Measurements from ENCODE around the gene DNMT3A.

The DNMT3A gene

GRCh38 chr2:25281941-25282340, 59.8 kb downstream of the DNMT3A start:
- Histone ChIP-seq H3K4me3 (ENCODE audit: low read length, poor library complexity, severe bottlenecking) (no peak overlapping the region), H2AFZ (ENCODE audit: low read length) (no peak overlapping the region), H3F3A (ENCODE audit: low read depth) (no peaks in the 10 kb centered on the region), H3K9me3 (ENCODE audit: insufficient read depth, low read depth, low read length) (no peaks in the 10 kb centered on the region), H3K4me2 (ENCODE audit: low read depth, low read length, poor library complexity, severe bottlenecking) (no peak overlapping the region), H3K9me2 (replicated peaks; ENCODE audit: low read depth, low read length) (no peaks in the 10 kb centered on the region), H3K79me2 (ENCODE audit: insufficient read depth, low read length) (no peaks in the 10 kb centered on the region), H3K9ac (ENCODE audit: low read depth, low read length, poor library complexity, severe bottlenecking) (no peak overlapping the region), H3K4me1 (ENCODE audit: insufficient read depth, low read length, poor library complexity, severe bottlenecking) (peaks cover 28% of the 10 kb centered on the region), H4K20me1 (ENCODE audit: insufficient read depth, low read length, poor library complexity, severe bottlenecking) (no peaks in the 10 kb centered on the region), H3K27me3 (ENCODE audit: insufficient read depth, low read length, poor library complexity, severe bottlenecking) (no peaks in the 10 kb centered on the region), H3K36me3 (ENCODE audit: insufficient read depth, low read length) (peaks cover 16% of the 10 kb centered on the region; the same call in 1 of the 2 replicates)
- TF ChIP-seq, protein P1, sequence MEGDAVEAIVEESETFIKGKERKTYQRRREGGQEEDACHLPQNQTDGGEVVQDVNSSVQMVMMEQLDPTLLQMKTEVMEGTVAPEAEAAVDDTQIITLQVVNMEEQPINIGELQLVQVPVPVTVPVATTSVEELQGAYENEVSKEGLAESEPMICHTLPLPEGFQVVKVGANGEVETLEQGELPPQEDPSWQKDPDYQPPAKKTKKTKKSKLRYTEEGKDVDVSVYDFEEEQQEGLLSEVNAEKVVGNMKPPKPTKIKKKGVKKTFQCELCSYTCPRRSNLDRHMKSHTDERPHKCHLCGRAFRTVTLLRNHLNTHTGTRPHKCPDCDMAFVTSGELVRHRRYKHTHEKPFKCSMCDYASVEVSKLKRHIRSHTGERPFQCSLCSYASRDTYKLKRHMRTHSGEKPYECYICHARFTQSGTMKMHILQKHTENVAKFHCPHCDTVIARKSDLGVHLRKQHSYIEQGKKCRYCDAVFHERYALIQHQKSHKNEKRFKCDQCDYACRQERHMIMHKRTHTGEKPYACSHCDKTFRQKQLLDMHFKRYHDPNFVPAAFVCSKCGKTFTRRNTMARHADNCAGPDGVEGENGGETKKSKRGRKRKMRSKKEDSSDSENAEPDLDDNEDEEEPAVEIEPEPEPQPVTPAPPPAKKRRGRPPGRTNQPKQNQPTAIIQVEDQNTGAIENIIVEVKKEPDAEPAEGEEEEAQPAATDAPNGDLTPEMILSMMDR (conservative IDR thresholded peaks at IDR 0.05; ENCODE audit: low read length), result no peak
- TF ChIP-seq EZH2phosphoT487 (IDR thresholded peaks at IDR 0.05; ENCODE audit: borderline replicate concordance), result no peak

DNA sequence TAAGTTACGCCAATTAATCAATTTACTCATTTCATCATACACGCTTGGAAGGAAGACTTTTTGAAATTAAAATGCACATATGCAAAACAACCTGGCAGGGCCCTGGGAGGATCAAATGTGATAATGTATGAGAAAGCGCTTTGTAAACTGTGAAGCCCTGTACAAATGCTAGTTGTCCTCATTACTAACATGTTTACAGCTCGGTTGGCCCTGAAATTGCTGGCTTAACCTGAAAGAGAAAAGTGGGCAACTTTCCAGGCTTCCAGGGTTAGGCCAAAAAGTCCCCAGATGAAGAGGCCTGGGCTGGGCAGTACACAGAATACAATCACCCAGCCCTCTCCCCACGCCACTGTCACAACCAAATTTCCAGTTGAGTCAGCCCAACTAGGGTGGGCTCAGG, 60.2 kb downstream of the DNMT3A start:
- H3K4me1 ChIP-seq (ENCODE audit: insufficient read depth, low read length, poor library complexity, severe bottlenecking), result peaks cover 25% of the 10 kb centered on the region
- no peak overlapping the region for H3K4me3 ChIP-seq (ENCODE audit: low read length, poor library complexity, severe bottlenecking)
- H3K27me3 ChIP-seq (ENCODE audit: insufficient read depth, low read length, poor library complexity, severe bottlenecking), result no peaks in the 10 kb centered on the region
- H3F3A ChIP-seq (ENCODE audit: low read depth), result no peaks in the 10 kb centered on the region
- no peaks in the 10 kb centered on the region for H4K20me1 ChIP-seq (ENCODE audit: insufficient read depth, low read length, poor library complexity, severe bottlenecking)
- TF ChIP-seq EZH2phosphoT487 (IDR thresholded peaks at IDR 0.05; ENCODE audit: borderline replicate concordance), result no peak
- TF ChIP-seq, protein P1 (conservative IDR thresholded peaks at IDR 0.05; ENCODE audit: low read length), result no peak
- no peak overlapping the region for H3K9ac ChIP-seq (ENCODE audit: low read depth, low read length, poor library complexity, severe bottlenecking)
- peaks cover 16% of the 10 kb centered on the region; the same call in 1 of the 2 replicates for H3K36me3 ChIP-seq (ENCODE audit: insufficient read depth, low read length)
- H3K4me2 ChIP-seq (ENCODE audit: low read depth, low read length, poor library complexity, severe bottlenecking), result no peak overlapping the region
- H2AFZ ChIP-seq (ENCODE audit: low read length), result no peak overlapping the region
- no peaks in the 10 kb centered on the region for H3K9me2 ChIP-seq (replicated peaks; ENCODE audit: low read depth, low read length)
- H3K9me3 ChIP-seq (ENCODE audit: insufficient read depth, low read depth, low read length), result no peaks in the 10 kb centered on the region
- no peaks in the 10 kb centered on the region for H3K79me2 ChIP-seq (ENCODE audit: insufficient read depth, low read length)

- Histone ChIP-seq H3K4me1 (ENCODE audit: insufficient read depth, low read length, poor library complexity, severe bottlenecking) (peaks cover 18% of the 10 kb centered on the region), H3K27me3 (ENCODE audit: insufficient read depth, low read length, poor library complexity, severe bottlenecking) (no peaks in the 10 kb centered on the region), H3K4me3 (ENCODE audit: low read length, poor library complexity, severe bottlenecking) (no peak overlapping the region), H3F3A (ENCODE audit: low read depth) (no peaks in the 10 kb centered on the region), H2AFZ (ENCODE audit: low read length) (no peak overlapping the region), H3K79me2 (ENCODE audit: insufficient read depth, low read length) (no peaks in the 10 kb centered on the region), H3K4me2 (ENCODE audit: low read depth, low read length, poor library complexity, severe bottlenecking) (no peak overlapping the region), H3K9me2 (replicated peaks; ENCODE audit: low read depth, low read length) (no peaks in the 10 kb centered on the region), H3K36me3 (ENCODE audit: insufficient read depth, low read length) (peaks cover 16% of the 10 kb centered on the region; the same call in 1 of the 2 replicates), H4K20me1 (ENCODE audit: insufficient read depth, low read length, poor library complexity, severe bottlenecking) (no peaks in the 10 kb centered on the region), H3K9me3 (ENCODE audit: insufficient read depth, low read depth, low read length) (no peaks in the 10 kb centered on the region), H3K9ac (ENCODE audit: low read depth, low read length, poor library complexity, severe bottlenecking) (no peak overlapping the region)
- TF ChIP-seq EZH2phosphoT487 (IDR thresholded peaks at IDR 0.05; ENCODE audit: borderline replicate concordance), result no peak
- TF ChIP-seq, protein P1 (conservative IDR thresholded peaks at IDR 0.05; ENCODE audit: low read length), result no peak
Measured at GRCh38 chr2:25280051-25280687, 61.6 kb downstream of the DNMT3A start.

Data from Loucy (cell line).